ENCODE data around the gene MAD1L1.
A peak's percentile ranks its signal among the peaks of the same experiment; 100 is the strongest.

MAD1L1 gene

GRCh38 chr7:2104107-2104710, 128.5 kb downstream of the MAD1L1 start:
- DNase-seq (ENCODE audit: low spot score) = peak; percentile 87

GRCh38 chr7:2103071-2103898, 129.5 kb downstream of the MAD1L1 start:
- DNase-seq (ENCODE audit: low spot score) = no peak

GRCh38 chr7:2102375-2102723, 130.4 kb downstream of the MAD1L1 start:
- DNase-seq (ENCODE audit: low spot score) = no peak

- no peak for DNase-seq (ENCODE audit: low spot score)
Observed at GRCh38 chr7:2101630-2102374, 130.9 kb downstream of the MAD1L1 start.

- peak; percentile 91 for DNase-seq (ENCODE audit: low spot score)
Observed at GRCh38 chr7:2100278-2101208, 132.2 kb downstream of the MAD1L1 start.

- peak; percentile 44 for DNase-seq (ENCODE audit: low spot score)
Observed at GRCh38 chr7:2099048-2099957, 133.4 kb downstream of the MAD1L1 start.

GRCh38 chr7:2098496-2098895, 134.2 kb downstream of the MAD1L1 start:
- no peak for DNase-seq (ENCODE audit: low spot score)

- DNase-seq (ENCODE audit: low spot score) = no peak
Observed at GRCh38 chr7:2098056-2098455, 134.7 kb downstream of the MAD1L1 start.

- DNase-seq (ENCODE audit: low spot score) = no peak
Observed at GRCh38 chr7:2097492-2097891, 135.3 kb downstream of the MAD1L1 start.

- no peak for DNase-seq (ENCODE audit: low spot score)
Observed at GRCh38 chr7:2096692-2097387, 135.9 kb downstream of the MAD1L1 start.

- no peak for DNase-seq (ENCODE audit: low spot score)
Observed at GRCh38 chr7:2095436-2095835, 137.3 kb downstream of the MAD1L1 start.

- DNase-seq (ENCODE audit: low spot score) = no peak
Observed at GRCh38 chr7:2094454-2095045, 138.2 kb downstream of the MAD1L1 start.

- no peak for DNase-seq (ENCODE audit: low spot score)
Observed at GRCh38 chr7:2093843-2094220, 138.9 kb downstream of the MAD1L1 start.

- no peak for DNase-seq (ENCODE audit: low spot score)
Observed at GRCh38 chr7:2093215-2093842, 139.4 kb downstream of the MAD1L1 start.

GRCh38 chr7:2092279-2092678, 140.5 kb downstream of the MAD1L1 start:
- no peak for DNase-seq (ENCODE audit: low spot score)

- DNase-seq (ENCODE audit: low spot score) = no peak
Observed at GRCh38 chr7:2090526-2091520, 141.9 kb downstream of the MAD1L1 start.

GRCh38 chr7:2088801-2089200, 143.9 kb downstream of the MAD1L1 start:
- no peak for DNase-seq (ENCODE audit: low spot score)

- DNase-seq (ENCODE audit: low spot score) = no peak
Observed at GRCh38 chr7:2087744-2088143, 145.0 kb downstream of the MAD1L1 start.
